ENCODE data around the gene OR51B6.
"Not testable (repeated sequence)": the region's sequence is repeated elsewhere in the genome, so short reads cannot be mapped to it uniquely, and the experiment has no call there.

OR51B6 gene

GRCh38 chr11:5366365-5366764, 15.1 kb downstream of the OR51B6 start:
- DNase-seq (ENCODE audit: low spot score), result not testable (repeated sequence)

DNA sequence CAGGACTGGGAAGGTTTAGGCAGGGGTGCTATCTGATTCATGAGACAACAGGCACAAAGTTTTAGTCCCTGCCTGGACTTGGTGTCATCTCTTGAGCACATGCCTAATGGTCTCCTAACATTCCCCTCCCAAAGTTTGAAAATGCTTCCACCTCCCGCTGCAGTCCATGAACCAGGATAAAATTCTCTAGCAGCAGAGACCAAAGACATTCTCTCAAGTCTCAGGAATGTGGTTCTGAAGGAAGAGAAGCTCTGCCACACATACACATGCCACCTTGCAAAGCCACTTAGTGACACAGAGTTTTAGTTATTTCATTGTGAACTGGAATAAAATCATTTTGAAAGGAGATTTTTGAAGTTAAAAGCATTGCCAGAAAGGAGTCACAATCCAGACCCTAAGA, 15.5 kb downstream of the OR51B6 start:
- DNase-seq (ENCODE audit: low spot score), result no peak

GRCh38 chr11:5367448-5368074, 16.3 kb downstream of the OR51B6 start:
- DNase-seq (ENCODE audit: low spot score), result no peak

GRCh38 chr11:5368502-5369043, 17.3 kb downstream of the OR51B6 start:
- DNase-seq (ENCODE audit: low spot score), result no peak

DNA sequence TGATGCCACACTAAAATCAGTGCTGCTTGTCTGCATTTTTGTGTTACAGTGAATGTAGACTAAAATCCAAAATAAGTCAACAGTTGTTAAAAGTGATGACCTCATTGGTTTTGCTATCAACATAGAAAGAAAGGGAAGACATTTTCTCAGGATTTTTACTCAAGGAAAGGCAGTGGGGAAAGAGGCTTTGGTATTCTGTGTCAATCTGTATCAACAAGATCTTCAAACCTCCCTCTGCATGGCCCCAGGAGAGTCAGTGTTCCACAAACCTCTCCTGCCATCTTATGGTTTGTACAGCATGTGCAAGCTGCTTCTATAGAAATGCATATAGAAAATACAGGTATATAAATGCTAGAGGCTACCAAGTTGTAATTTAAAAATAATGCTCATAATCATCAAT, 18.5 kb downstream of the OR51B6 start:
- peak; percentile 55 for DNase-seq (ENCODE audit: low spot score)

- peak; percentile 70 for DNase-seq (ENCODE audit: low spot score)
Measured at GRCh38 chr11:5380740-5381342, 29.5 kb downstream of the OR51B6 start.

DNA sequence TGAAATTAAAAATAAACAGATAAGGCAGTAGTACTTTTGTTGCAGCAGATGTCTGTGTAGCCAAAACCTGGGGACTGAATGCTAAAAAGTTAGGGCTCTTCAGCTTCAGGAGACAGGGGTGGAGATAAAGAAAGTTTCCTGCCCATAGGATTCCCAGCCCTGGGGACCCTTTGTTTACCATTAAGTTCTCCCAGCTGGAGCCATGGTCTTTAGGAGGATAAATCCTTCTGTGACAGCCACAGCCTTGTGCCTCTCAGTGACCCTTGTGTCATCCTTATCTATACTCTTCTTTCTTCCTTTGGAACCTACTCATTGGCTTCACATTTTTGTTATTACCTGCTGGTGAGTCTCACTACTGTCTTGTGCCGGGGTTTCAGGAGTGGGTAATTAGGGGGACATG, 32.3 kb downstream of the OR51B6 start, which contains the start of gene OR51M1:
TSS of gene OR51M1 (plus strand) at position 237 of the 400 bp plus-strand sequence. CDS start 5,587 bp downstream, outside the sequence.
- DNase-seq (ENCODE audit: low spot score), result no peak

DNA sequence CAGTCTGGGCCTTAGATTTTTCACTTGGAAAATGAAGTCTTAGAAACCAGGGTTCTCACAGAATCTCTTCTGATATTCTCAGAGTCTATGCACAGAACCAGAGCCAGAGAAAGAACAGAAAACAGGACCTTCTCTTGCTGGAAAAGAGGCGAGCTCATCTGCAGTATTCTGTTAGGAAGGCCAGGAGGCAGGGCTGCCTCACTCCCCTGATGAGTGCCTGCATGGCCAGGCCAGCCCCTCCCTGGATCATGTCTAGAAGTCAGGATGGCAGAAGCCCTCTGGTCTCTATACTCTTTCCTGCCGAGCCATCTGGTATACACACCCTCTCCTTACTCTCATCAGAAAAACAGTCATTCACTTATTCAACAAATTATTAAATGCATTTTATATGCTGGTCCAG, 33.0 kb downstream of the OR51B6 start:
- DNase-seq (ENCODE audit: low spot score), result no peak

DNA sequence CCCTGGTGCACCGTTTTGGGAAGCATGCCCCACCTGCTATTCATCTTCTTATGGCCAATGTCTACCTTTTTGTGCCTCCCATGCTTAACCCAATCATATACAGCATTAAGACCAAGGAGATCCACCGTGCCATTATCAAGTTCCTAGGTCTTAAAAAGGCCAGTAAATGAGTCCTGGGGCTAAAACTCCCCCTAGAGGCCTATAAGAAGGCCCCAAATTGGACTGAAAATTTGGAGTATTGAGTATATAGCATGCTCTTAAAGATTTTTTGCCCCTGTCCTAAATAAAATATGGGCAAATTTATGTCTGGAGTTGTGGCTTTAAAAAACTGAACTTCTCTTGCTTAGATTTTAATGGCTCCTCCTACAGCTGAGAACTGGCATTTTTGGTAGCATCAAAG, 38.9 kb downstream of the OR51B6 start:
- no peak for DNase-seq (ENCODE audit: low spot score)

GRCh38 chr11:5394091-5394490, 42.8 kb downstream of the OR51B6 start:
- DNase-seq (ENCODE audit: low spot score), result no peak

DNA sequence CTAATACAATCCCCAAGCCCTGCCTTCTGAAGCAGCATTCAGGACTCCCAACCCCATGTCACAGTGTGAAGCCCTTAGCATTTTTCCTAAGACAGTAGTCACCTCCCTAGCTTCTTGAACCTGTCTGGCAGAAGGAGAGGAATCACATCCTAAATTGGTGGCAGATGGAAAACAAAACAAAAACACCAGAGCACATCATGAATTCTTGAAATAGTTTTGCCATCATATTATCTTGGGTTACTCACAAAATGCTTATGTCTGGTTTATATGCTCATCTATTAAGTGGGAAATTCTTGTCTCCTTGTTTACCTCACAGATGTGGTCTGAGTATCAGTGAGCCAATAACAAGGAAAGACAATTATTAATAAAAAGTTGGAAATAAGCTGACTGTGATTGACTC, 47.6 kb downstream of the OR51B6 start:
- DNase-seq (ENCODE audit: low spot score), result no peak
